Ovary (tissue), 3 donors: ENCODE measurements around the gene GPR108.

ENCODE experiments used
- CTCF ChIP-seq, 3 donors: fragments of 450-650 bp in 2 of 3; fragments of 200-600 bp in 1 of 3; IDR thresholded peaks; one replicate each; pipeline versions ENCODE4 v1.5.1 to v1.8.0; 2016 to 2022; ENCODE audit warnings: antibody characterized with exemption in 3 of 3, mild to moderate bottlenecking in 1 of 3
- POLR2A ChIP-seq: fragments of 450-650 bp; IDR thresholded peaks from one replicate; pipeline ENCODE4 v1.6.1; 2017; ENCODE audit warnings: antibody characterized with exemption, mild to moderate bottlenecking, moderate library complexity
- donor health status: DM: no; HTN: no; CAD: no.

DNA sequence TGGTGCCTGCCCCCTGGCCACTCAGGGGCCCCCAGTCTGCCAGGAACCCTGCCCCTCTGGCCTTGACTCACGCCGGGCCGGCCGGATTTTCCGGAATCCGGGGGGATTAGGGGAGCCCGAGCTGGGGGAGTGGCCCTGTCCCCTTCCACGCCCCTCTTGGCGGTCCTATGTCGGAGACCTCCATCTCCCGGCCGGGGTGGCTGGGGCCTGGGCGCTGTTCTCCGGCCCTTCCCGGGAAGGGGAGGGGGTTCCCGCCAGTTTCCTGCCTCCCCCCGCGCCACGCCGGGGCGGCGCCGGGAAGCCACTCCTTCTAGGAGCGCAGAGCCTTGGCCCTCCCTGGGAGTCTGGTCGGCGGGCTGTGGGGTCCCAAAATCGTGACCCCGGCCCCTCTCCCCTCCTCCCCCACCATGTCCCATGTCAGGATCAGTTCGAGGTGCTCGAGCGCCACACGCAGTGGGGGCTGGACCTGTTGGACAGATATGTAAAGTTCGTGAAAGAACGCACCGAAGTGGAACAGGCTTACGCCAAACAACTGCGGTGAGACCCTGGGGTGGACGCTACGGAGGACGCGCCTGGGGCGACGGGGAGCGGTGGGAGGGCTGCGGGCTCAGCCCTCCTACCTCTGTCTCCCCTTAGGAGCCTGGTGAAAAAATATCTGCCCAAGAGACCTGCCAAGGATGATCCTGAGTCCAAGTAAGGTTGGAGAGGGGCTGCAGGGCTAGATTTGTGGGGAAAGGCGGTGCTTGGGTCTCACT lies 3.4 kb upstream of the GPR108 start:
- TF ChIP-seq POLR2A (peak; percentile 28), CTCF (IDR thresholded peaks at IDR 0.05) (no peak)
